ENCODE results near the gene LRMDA. TPM values are rescaled to one million over a fixed set of nuclear protein-coding genes. Genes with fewer than 3 reads are reported as not detected.

The LRMDA gene
- total and polyA plus RNA-seq, 2 donors from 2014 or later: 23.2 to 48.6 TPM

- intact Hi-C loops (cut with DNase I): no loop called here
- H3K9ac ChIP-seq (ENCODE audit: low read length in 3 of 3): no peak overlapping the region
- H3K4me3 ChIP-seq (ENCODE audit: low read length in 3 of 3): no peak overlapping the region
- TF ChIP-seq CTCF (IDR thresholded peaks at IDR 0.05; ENCODE audit: borderline replicate concordance, extremely low read depth, insufficient read depth): no peak
- DNase-seq (no peak), FAIRE-seq (no peak)
- H3K4me1 ChIP-seq (ENCODE audit: control insufficient read depth in 2 of 3, insufficient read depth in 2 of 3, low read depth in 1 of 3, low read length in 3 of 3): peaks cover 0 to 4% (median 2%) of the 10 kb centered on the region in 3 donors
- no peaks in the 10 kb centered on the region for H3K27me3 ChIP-seq (ENCODE audit: control insufficient read depth, insufficient read depth, low read length)
- no peaks in the 10 kb centered on the region for H3K36me3 ChIP-seq (ENCODE audit: control insufficient read depth in 2 of 3, insufficient read depth in 3 of 3, low read length in 3 of 3)
- H3K9me3 ChIP-seq (ENCODE audit: control insufficient read depth in 2 of 3, insufficient read depth in 1 of 3, low read length in 3 of 3): no peaks in the 10 kb centered on the region
- H3K27ac ChIP-seq (ENCODE audit: low read depth in 2 of 2, low read length in 2 of 2): no peak overlapping the region
These were observed 1117.7 kb downstream of the LRMDA start for GRCh38 chr10:76549171-76549570.

DNA sequence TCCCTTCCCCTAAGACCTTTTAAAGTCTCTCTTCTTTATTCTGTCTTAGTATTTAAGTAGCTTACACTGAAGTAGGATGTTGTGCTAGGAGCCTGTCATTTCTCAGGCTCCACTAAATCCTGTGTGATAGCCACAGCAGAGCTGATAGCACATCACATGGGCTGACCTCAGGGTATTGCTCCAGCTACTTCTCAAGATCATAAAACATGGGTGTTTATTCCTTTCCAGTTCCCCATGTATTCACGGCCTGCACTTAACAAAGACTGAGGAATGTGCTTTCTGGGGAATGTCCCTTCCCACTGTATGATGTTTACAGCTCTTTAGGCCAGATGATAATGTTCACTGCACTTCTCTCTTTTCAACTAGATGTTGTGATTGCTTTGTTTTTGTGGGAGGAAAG, 1119.4 kb downstream of the LRMDA start:
- peak in 3 of 5 donors; percentile 24 to 72 (median 31) for DNase-seq
- FAIRE-seq: no peak
- Histone ChIP-seq H3K9ac (ENCODE audit: low read length in 3 of 3) (no peak overlapping the region), H3K9me3 (ENCODE audit: control insufficient read depth in 2 of 3, insufficient read depth in 1 of 3, low read length in 3 of 3) (no peaks in the 10 kb centered on the region), H3K36me3 (ENCODE audit: control insufficient read depth in 2 of 3, insufficient read depth in 3 of 3, low read length in 3 of 3) (no peaks in the 10 kb centered on the region), H3K4me1 (ENCODE audit: control insufficient read depth in 2 of 3, insufficient read depth in 2 of 3, low read depth in 1 of 3, low read length in 3 of 3) (peaks cover 0 to 4% (median 2%) of the 10 kb centered on the region in 3 donors), H3K27me3 (ENCODE audit: control insufficient read depth, insufficient read depth, low read length) (no peaks in the 10 kb centered on the region), H3K27ac (ENCODE audit: low read depth in 2 of 2, low read length in 2 of 2) (no peak overlapping the region), H3K4me3 (ENCODE audit: low read length in 3 of 3) (no peak overlapping the region)
- TF ChIP-seq CTCF (IDR thresholded peaks at IDR 0.05; ENCODE audit: borderline replicate concordance, extremely low read depth, insufficient read depth): no peak
- intact Hi-C loops (cut with DNase I): no loop called here

DNA sequence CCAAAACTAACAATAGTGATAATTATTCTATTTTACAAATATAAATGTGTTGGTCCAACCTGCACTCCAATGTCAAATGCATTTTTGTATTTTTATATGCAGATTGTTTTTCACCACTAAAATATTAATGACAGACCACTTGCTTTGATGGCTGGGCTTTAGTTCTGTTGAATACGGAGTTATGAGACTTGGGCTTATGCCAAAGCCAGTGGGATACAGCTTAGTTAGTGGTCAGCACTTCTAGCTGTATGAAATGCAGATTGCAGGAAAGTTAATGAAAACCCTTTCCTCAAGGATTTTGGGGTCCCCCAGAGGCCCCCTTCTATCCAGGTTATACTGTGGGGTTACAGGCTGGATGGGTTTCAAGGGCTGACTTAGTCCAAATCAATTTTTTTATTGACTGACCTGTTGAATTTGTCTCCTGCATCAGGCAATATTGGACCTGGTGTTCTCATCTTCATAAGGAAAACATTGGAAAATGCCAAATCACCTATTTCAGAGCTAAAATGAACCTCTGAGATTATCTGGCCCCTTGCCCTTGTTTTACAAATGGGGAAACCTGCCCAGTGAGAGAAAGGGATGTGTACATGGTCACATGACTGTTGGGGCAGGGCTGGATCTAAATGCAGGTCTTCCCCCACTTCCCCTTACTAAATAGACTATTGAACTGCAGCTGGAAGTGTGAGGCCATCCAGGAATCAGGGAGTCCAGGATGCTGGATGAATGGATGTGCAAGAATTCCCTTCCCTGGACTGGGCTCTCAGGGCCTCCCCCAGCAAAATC, 1120.9 kb downstream of the LRMDA start:
- H3K9me3 ChIP-seq (ENCODE audit: control insufficient read depth in 2 of 3, insufficient read depth in 1 of 3, low read length in 3 of 3): no peaks in the 10 kb centered on the region
- no peaks in the 10 kb centered on the region for H3K27me3 ChIP-seq (ENCODE audit: control insufficient read depth, insufficient read depth, low read length)
- peaks cover 0 to 4% (median 2%) of the 10 kb centered on the region in 3 donors for H3K4me1 ChIP-seq (ENCODE audit: control insufficient read depth in 2 of 3, insufficient read depth in 2 of 3, low read depth in 1 of 3, low read length in 3 of 3)
- intact Hi-C loops (cut with DNase I): no loop called here
- no peak overlapping the region for H3K9ac ChIP-seq (ENCODE audit: low read length in 3 of 3)
- H3K36me3 ChIP-seq (ENCODE audit: control insufficient read depth in 2 of 3, insufficient read depth in 3 of 3, low read length in 3 of 3): no peaks in the 10 kb centered on the region
- FAIRE-seq (no peak), DNase-seq (no peak)
- TF ChIP-seq CTCF (IDR thresholded peaks at IDR 0.05; ENCODE audit: borderline replicate concordance, extremely low read depth, insufficient read depth): no peak
- no peak overlapping the region for H3K27ac ChIP-seq (ENCODE audit: low read depth in 2 of 2, low read length in 2 of 2)
- H3K4me3 ChIP-seq (ENCODE audit: low read length in 3 of 3): no peak overlapping the region
